CD4-positive, alpha-beta T cell treated with Interleukin-15 for 4 hours (primary cell): ENCODE data around the gene ANXA6.
A peak's percentile ranks its signal among the peaks of the same experiment; 100 is the strongest.

Experiments used
- DNase-seq: peaks from one replicate; pipeline ENCODE4 v3.0.0-alpha.2; 2020; ENCODE audit warnings: low spot score

ANXA6 gene

GRCh38 chr5:151128817-151129216, 28.8 kb downstream of the ANXA6 start:
- no peak for DNase-seq

GRCh38 chr5:151127926-151128325, 29.7 kb downstream of the ANXA6 start:
- DNase-seq: no peak

- peak; percentile 64 for DNase-seq
Observed at GRCh38 chr5:151126199-151126645, 31.4 kb downstream of the ANXA6 start.

- no peak for DNase-seq
Observed at GRCh38 chr5:151125421-151125820, 32.2 kb downstream of the ANXA6 start.

- DNase-seq: no peak
Observed at GRCh38 chr5:151123897-151124751, 33.5 kb downstream of the ANXA6 start.

- DNase-seq: no peak
Observed at GRCh38 chr5:151122828-151123227, 34.8 kb downstream of the ANXA6 start.

- DNase-seq: no peak
Observed at GRCh38 chr5:151121665-151122064, 35.9 kb downstream of the ANXA6 start.

GRCh38 chr5:151121095-151121494, 36.5 kb downstream of the ANXA6 start:
- DNase-seq: no peak

- no peak for DNase-seq
Observed at GRCh38 chr5:151118913-151119575, 38.5 kb downstream of the ANXA6 start.

- DNase-seq: peak; percentile 74
Observed at GRCh38 chr5:151115272-151115905, 42.2 kb downstream of the ANXA6 start.

GRCh38 chr5:151113651-151114050, 43.9 kb downstream of the ANXA6 start:
- DNase-seq: no peak

GRCh38 chr5:151110992-151111391, 46.6 kb downstream of the ANXA6 start:
- DNase-seq: no peak

GRCh38 chr5:151110122-151110681, 47.4 kb downstream of the ANXA6 start:
- DNase-seq: no peak

- no peak for DNase-seq
Observed at GRCh38 chr5:151108566-151108965, 49.0 kb downstream of the ANXA6 start.

GRCh38 chr5:151107738-151108520, 49.6 kb downstream of the ANXA6 start:
- no peak for DNase-seq

GRCh38 chr5:151107084-151107483, 50.5 kb downstream of the ANXA6 start:
- no peak for DNase-seq

GRCh38 chr5:151106509-151106908, 51.1 kb downstream of the ANXA6 start:
- no peak for DNase-seq

GRCh38 chr5:151106043-151106442, 51.5 kb downstream of the ANXA6 start:
- no peak for DNase-seq

- no peak for DNase-seq
Observed at GRCh38 chr5:151105561-151105960, 52.0 kb downstream of the ANXA6 start.

GRCh38 chr5:151104795-151105194, 52.8 kb downstream of the ANXA6 start:
- DNase-seq: no peak

GRCh38 chr5:151101746-151102145, 55.8 kb downstream of the ANXA6 start:
- DNase-seq: no peak

GRCh38 chr5:151101151-151101550, 56.4 kb downstream of the ANXA6 start:
- DNase-seq: no peak
